Right forelimb (tissue), 1 donor: ENCODE data around the gene FYN.

Experiments
- DNase-seq: peaks from one replicate; pipeline ENCODE4 v3.0.0-alpha.2; 2018

Gene FYN

GRCh38 chr6:111828809-111829208, 44.4 kb downstream of the FYN start:
- no peak for DNase-seq

DNA sequence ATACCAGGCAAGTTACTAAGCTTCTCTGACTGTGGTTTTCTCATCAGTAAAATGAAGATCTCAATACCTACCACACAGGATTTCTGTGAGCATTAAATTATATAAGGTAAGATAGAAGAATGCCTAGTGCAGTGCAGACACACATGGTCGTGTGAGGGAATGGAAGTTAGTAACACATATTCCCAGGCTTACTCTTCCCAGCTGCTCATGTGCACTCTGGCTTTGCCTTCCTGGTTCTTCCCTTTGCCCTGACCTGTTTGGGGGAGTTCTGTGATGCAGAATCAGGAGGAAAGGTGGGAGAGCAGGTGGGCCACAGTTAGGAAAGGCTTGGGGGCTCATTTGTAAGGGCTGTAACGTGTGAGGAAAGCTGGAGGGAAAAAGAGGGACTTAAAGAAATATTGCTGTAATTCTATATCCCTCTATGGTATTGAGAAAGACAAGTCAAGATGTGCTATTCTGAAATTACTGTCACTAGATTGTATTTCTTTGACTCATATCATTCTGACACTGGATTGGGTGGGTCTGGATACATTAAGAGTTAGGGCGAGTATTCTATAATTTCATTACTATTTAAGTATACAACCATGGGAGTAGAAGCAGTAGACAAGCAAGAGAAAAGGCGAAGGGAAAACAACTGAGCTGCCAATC, 47.7 kb downstream of the FYN start:
- DNase-seq = no peak

DNA sequence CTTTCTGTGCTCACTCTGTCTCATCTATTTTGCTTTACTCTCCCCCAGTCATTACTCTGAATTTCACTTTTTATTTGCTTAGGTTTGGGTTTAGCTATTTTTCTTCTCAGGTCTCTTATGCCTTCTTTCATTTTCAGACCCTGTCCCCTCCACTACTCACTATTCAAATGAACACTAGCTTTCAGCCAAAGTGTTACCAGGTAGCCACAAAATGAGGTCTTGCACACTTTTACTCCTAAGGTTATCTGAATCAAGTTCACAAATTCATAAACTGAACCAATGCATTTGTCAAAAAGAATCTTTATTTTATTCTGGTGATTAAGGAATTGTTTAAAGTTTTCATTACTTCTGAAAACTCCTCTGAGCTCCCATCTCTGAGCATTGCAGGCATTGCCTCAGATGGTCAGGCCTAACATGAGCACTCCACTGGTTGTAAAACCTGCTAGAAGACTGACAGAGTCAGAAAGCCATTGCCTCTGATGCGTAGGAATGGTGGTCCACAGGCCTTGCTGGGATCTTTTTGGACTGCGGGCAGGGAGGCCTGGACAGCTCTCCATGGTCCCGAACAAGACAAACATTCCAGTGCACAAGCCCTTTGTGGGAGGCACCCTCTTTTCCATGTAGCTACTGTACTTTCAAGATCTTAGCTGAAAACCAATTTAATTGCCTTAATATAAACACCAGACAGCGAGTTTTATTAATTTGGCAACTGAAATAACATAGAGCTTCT, 48.5 kb downstream of the FYN start:
- no peak for DNase-seq

GRCh38 chr6:111823831-111824607, 49.2 kb downstream of the FYN start:
- DNase-seq = no peak

DNA sequence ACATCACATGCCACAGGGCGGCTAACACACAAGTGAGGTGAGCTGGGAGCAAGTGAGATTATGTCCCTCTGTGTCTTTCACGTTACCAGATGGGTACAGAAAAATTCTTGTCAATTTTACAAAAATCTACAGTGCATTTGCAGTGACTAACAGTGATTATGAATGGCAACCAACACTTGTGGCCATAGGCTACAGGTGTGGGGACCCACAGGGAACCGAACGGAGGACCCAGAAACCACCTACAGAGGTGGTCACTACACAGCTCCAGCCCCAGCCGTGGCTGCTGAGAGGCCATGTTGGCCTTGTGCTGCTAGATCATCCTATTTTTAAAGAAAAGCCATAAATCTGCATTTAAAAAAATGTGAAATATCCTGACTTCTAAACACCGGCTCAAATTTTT, 50.2 kb downstream of the FYN start:
- DNase-seq = no peak

- DNase-seq = no peak
Measured at GRCh38 chr6:111819458-111819857, 53.8 kb downstream of the FYN start.

- DNase-seq = no peak
Measured at GRCh38 chr6:111818539-111819226, 54.6 kb downstream of the FYN start.

- no peak for DNase-seq
Measured at GRCh38 chr6:111817451-111818120, 55.7 kb downstream of the FYN start.

- no peak for DNase-seq
Measured at GRCh38 chr6:111813677-111814310, 59.5 kb downstream of the FYN start.

- no peak for DNase-seq
Measured at GRCh38 chr6:111813237-111813636, 60.0 kb downstream of the FYN start.

- no peak for DNase-seq
Measured at GRCh38 chr6:111812060-111813038, 60.9 kb downstream of the FYN start.

GRCh38 chr6:111810294-111811131, 62.7 kb downstream of the FYN start:
- DNase-seq = no peak

DNA sequence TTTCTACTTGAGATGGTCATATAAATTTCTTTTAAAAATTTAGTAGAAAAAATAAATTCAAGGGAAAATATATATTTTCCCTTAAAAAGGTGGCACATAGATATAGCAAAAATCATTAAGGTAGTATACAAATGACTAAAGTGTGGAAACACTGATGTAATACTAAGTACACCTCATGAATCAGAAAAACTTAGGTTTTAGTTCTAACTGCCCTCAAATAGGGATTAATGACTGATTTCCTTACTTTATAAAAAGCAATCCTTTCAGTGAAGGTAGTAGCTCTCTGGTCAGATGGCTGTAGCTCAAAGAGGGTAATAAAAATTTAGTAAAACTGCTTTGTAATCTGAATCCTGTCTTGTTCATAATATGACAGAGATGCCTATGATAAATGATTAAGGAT, 63.5 kb downstream of the FYN start:
- DNase-seq = no peak

DNA sequence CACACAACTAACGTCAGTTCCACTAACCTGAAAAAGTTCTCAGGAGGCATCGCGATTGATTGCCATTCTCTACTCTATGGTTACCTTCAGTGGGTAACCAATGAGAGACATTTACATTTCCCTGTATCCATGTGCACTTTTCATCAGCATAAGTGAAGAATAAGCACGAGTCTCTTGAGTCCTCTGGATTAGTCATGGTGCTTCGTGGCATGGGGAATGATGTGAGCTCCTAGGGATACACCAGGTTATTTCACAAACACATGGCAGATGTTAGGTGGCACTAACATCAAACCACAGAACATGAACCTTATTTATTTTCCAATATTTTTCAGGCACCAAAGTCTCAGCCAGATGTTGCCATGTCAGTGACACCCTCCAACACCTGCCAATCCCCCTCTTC, 64.0 kb downstream of the FYN start:
- DNase-seq = no peak

- no peak for DNase-seq
Measured at GRCh38 chr6:111808493-111808892, 64.8 kb downstream of the FYN start.

GRCh38 chr6:111806561-111807497, 66.4 kb downstream of the FYN start:
- DNase-seq = no peak

GRCh38 chr6:111806165-111806547, 67.1 kb downstream of the FYN start:
- no peak for DNase-seq

DNA sequence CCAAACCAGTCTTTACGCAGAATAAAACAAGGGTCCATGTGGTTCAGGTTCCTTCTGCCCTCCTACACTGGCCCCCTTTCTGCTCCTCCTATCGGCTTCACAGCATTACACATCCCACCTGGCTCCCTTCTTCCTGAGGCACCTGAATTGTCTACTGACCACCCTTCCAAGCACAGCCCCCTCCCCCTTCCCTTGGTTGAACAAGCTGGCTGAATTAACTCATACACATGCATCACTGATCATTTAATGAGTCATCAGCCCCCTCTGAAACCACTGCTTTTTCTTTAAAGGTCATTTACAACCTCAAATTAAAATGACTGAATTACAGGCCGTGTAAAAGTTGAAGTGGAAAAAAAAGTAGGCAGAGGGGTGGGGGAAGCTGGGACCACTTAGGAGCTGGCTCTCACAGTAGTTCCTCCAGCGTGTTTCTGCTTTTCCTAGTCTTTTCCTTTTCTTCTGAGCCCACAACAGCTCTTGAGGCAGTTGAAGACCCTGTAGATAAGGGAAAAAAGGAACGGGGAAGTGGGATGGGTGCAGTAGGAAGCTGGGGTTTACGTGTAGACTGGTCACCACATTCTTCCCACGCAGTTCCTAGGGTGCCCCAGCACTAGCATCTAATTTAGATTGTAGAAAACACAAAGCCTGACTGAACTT, 67.6 kb downstream of the FYN start:
- no peak for DNase-seq
